ENCODE results near the gene NDRG3. TPM values are rescaled to one million over a fixed set of nuclear protein-coding genes. Genes with fewer than 3 reads are reported as not detected.

NDRG3 gene
- total RNA-seq, 1 donor from 2014 or later, result 33.1 TPM

DNA sequence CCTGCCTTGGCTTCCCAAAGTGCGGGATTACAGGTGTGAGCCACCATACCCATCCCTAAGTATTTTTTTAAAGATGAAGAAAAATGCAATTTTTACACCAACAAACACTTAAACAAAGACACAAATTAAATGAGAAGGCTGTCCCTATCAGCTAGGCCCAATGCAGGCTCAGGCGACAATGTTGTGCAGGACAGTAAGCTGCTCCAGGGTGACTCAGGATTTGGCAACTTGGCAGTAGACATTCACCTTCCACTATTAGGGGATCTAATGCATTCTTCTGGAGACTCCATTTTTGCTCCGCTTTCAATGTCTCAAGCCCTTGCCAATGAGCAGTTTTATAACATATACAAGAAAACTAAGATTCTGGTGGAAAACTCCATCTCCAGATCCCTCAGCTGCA is 19.7 kb downstream of the NDRG3 start:
- no peak overlapping the region for H2AFZ ChIP-seq (ENCODE audit: low read depth, low read length)
- no peaks in the 10 kb centered on the region for H3K9me3 ChIP-seq (ENCODE audit: insufficient read depth, low read depth, low read length)
- H3K27ac ChIP-seq (ENCODE audit: low read depth, low read length), result no peak overlapping the region
- Mint-ChIP-seq H3K4me3 (ENCODE audit: unreplicated experiment) (no peak overlapping the region), H3K4me1 (ENCODE audit: low read depth, unreplicated experiment) (peaks cover 4% of the 10 kb centered on the region), H3K27ac (ENCODE audit: unreplicated experiment) (no peak overlapping the region), H3K36me3 (ENCODE audit: low read depth, unreplicated experiment) (no peaks in the 10 kb centered on the region), H3K27me3 (ENCODE audit: low read depth, unreplicated experiment) (no peaks in the 10 kb centered on the region), H3K9me3 (ENCODE audit: unreplicated experiment) (no peaks in the 10 kb centered on the region)
- FAIRE-seq (no peak), DNase-seq (ENCODE audit: low read depth) (peak; percentile 16)
- TF ChIP-seq, protein P1, sequence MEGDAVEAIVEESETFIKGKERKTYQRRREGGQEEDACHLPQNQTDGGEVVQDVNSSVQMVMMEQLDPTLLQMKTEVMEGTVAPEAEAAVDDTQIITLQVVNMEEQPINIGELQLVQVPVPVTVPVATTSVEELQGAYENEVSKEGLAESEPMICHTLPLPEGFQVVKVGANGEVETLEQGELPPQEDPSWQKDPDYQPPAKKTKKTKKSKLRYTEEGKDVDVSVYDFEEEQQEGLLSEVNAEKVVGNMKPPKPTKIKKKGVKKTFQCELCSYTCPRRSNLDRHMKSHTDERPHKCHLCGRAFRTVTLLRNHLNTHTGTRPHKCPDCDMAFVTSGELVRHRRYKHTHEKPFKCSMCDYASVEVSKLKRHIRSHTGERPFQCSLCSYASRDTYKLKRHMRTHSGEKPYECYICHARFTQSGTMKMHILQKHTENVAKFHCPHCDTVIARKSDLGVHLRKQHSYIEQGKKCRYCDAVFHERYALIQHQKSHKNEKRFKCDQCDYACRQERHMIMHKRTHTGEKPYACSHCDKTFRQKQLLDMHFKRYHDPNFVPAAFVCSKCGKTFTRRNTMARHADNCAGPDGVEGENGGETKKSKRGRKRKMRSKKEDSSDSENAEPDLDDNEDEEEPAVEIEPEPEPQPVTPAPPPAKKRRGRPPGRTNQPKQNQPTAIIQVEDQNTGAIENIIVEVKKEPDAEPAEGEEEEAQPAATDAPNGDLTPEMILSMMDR (IDR thresholded peaks at IDR 0.05; ENCODE audit: insufficient read depth, low read depth, low read length), result no peak
- no peak overlapping the region for H3K9ac ChIP-seq (ENCODE audit: low read length)
- H3K27me3 ChIP-seq (ENCODE audit: insufficient read depth, low read length), result no peaks in the 10 kb centered on the region
- H3K4me2 ChIP-seq (ENCODE audit: low read length), result no peak overlapping the region
- no peaks in the 10 kb centered on the region for H3K79me2 ChIP-seq (ENCODE audit: insufficient read depth, low read length)
- H3K36me3 ChIP-seq (ENCODE audit: insufficient read depth, low read length), result no peaks in the 10 kb centered on the region
- peaks cover 29% of the 10 kb centered on the region for H4K20me1 ChIP-seq (ENCODE audit: insufficient read depth, low read length)
- peaks cover 4% of the 10 kb centered on the region for H3K4me1 ChIP-seq (ENCODE audit: insufficient read depth, low read length)
- H3K4me3 ChIP-seq (ENCODE audit: insufficient read depth, low read depth, low read length), result no peak overlapping the region

DNA sequence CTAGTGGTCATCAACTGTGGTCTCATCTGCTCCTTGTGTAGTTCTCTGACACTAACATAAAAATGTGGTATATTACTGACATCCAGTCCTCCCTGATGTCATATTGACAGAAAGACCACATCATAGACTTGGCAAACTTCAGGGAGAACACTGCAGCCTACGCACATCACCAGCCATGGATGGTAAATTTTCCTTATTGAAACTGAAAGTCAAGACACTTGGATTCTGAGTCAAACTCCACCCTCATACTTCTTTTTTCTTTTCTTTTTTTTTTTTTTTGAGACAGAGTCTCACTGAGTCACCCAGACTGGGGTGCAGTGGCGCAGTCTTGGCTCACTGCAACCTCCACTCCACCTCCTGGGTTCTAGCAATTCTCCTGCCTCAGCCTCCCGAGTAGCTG is 25.4 kb downstream of the NDRG3 start:
- FAIRE-seq (no peak), DNase-seq (ENCODE audit: low read depth) (peak; percentile 25)
- Mint-ChIP-seq H3K27me3 (ENCODE audit: low read depth, unreplicated experiment) (no peaks in the 10 kb centered on the region), H3K27ac (ENCODE audit: unreplicated experiment) (no peak overlapping the region), H3K36me3 (ENCODE audit: low read depth, unreplicated experiment) (peaks cover 7% of the 10 kb centered on the region), H3K4me3 (ENCODE audit: unreplicated experiment) (no peak overlapping the region), H3K4me1 (ENCODE audit: low read depth, unreplicated experiment) (no peaks in the 10 kb centered on the region), H3K9me3 (ENCODE audit: unreplicated experiment) (no peaks in the 10 kb centered on the region)
- Histone ChIP-seq H4K20me1 (ENCODE audit: insufficient read depth, low read length) (peaks cover 5% of the 10 kb centered on the region), H3K27ac (ENCODE audit: low read depth, low read length) (no peak overlapping the region), H3K36me3 (ENCODE audit: insufficient read depth, low read length) (no peaks in the 10 kb centered on the region), H3K9me3 (ENCODE audit: insufficient read depth, low read depth, low read length) (no peaks in the 10 kb centered on the region), H3K27me3 (ENCODE audit: insufficient read depth, low read length) (no peaks in the 10 kb centered on the region), H3K9ac (ENCODE audit: low read length) (no peak overlapping the region), H3K4me3 (ENCODE audit: insufficient read depth, low read depth, low read length) (no peak overlapping the region), H2AFZ (ENCODE audit: low read depth, low read length) (no peak overlapping the region), H3K4me1 (ENCODE audit: insufficient read depth, low read length) (no peaks in the 10 kb centered on the region), H3K4me2 (ENCODE audit: low read length) (no peak overlapping the region), H3K79me2 (ENCODE audit: insufficient read depth, low read length) (no peaks in the 10 kb centered on the region)
- TF ChIP-seq, protein P1 (IDR thresholded peaks at IDR 0.05; ENCODE audit: insufficient read depth, low read depth, low read length), result no peak
- TF ChIP-seq EZH2 (IDR thresholded peaks at IDR 0.05; ENCODE audit: insufficient read depth, low read length), result no peak

DNA sequence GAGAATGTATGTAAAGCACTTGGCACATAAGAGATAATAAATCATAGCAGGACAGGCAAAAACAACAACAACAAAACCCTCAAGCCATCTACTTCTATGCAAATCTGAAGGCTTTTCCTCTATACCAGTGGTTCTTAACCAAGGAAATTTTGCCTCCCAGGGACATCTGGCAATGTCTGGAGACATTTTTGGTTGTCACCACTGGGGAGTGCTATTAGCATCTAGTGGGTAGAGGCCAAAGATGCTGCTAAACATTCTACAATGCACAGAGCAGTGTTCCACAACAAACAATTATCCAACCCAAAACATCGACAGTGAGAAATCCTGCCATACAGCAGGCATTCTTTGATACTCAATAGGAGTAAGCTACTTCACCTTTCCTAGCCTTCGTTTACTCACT is 28.2 kb downstream of the NDRG3 start:
- Histone ChIP-seq H4K20me1 (ENCODE audit: insufficient read depth, low read length) (peaks cover 1% of the 10 kb centered on the region), H3K9me3 (ENCODE audit: insufficient read depth, low read depth, low read length) (no peaks in the 10 kb centered on the region), H2AFZ (ENCODE audit: low read depth, low read length) (no peak overlapping the region), H3K4me1 (ENCODE audit: insufficient read depth, low read length) (no peaks in the 10 kb centered on the region), H3K4me3 (ENCODE audit: insufficient read depth, low read depth, low read length) (no peak overlapping the region), H3K9ac (ENCODE audit: low read length) (no peak overlapping the region), H3K4me2 (ENCODE audit: low read length) (no peak overlapping the region), H3K27ac (ENCODE audit: low read depth, low read length) (no peak overlapping the region), H3K27me3 (ENCODE audit: insufficient read depth, low read length) (no peaks in the 10 kb centered on the region), H3K36me3 (ENCODE audit: insufficient read depth, low read length) (no peaks in the 10 kb centered on the region), H3K79me2 (ENCODE audit: insufficient read depth, low read length) (no peaks in the 10 kb centered on the region)
- FAIRE-seq, result no peak
- no peak overlapping the region for H3K27ac Mint-ChIP-seq (ENCODE audit: unreplicated experiment)
- H3K4me1 Mint-ChIP-seq (ENCODE audit: low read depth, unreplicated experiment), result no peaks in the 10 kb centered on the region
- H3K9me3 Mint-ChIP-seq (ENCODE audit: unreplicated experiment), result no peaks in the 10 kb centered on the region
- DNase-seq (ENCODE audit: low read depth), result no peak
- H3K4me3 Mint-ChIP-seq (ENCODE audit: unreplicated experiment), result no peak overlapping the region
- peaks cover 7% of the 10 kb centered on the region for H3K36me3 Mint-ChIP-seq (ENCODE audit: low read depth, unreplicated experiment)
- TF ChIP-seq, protein P1 (IDR thresholded peaks at IDR 0.05; ENCODE audit: insufficient read depth, low read depth, low read length), result no peak
- TF ChIP-seq EZH2 (IDR thresholded peaks at IDR 0.05; ENCODE audit: insufficient read depth, low read length), result no peak
- no peaks in the 10 kb centered on the region for H3K27me3 Mint-ChIP-seq (ENCODE audit: low read depth, unreplicated experiment)

Data from astrocyte (in vitro differentiated cells and primary cell).